GM19240 (cell line): ENCODE data around the gene HFE.
"Not testable (repeated sequence)": the region's sequence is repeated elsewhere in the genome, so short reads cannot be mapped to it uniquely, and the experiment has no call there.

Experiments
- DNase-seq: peaks from one replicate; pipeline ENCODE4 v3.0.0; 2011; ENCODE audit warnings: low spot score; ENCODE audit not compliant: insufficient read length

The HFE gene

GRCh38 chr6:26109772-26110171 is 22.5 kb downstream of the HFE start:
- DNase-seq, result no peak

DNA sequence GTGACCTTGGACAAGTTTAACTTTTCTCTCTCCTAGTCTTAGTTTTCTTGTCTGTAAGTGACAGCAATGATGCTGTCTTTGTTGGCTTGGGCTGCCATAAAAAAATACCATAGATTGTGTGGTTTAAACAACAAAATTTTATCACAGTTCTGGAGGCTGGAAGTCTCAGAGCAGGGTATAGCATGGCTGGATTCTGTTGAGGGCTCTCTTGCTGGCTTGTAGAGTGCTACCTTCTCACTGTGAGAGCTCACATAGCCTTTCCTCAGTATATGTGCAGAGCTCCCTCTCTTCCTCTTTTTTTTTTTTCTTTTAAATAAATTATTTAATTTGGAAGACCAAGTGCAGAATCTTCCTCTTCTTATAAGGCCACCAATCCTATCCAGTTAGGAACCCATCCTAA is 26.3 kb downstream of the HFE start:
- DNase-seq, result no peak

DNA sequence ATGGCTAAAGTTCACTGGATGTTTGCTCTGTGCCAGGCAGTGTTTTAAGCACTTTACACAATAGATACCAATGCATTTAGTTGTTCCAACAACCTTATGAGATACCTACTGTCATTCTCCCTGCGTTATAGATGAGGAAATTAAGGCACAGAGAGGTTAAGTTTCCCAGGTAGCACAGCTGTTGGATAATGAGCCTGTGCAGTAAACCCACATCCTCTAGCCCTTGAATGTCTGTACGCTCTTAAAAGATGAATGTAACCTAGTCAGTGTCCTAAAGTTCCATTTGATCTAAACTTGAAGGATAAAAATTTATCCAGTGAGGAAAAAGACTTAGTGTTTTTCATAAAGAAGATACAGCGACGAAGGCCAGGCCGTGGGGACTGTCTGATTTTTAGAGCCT is 28.0 kb downstream of the HFE start:
- no peak for DNase-seq

GRCh38 chr6:26116267-26116666 is 29.0 kb downstream of the HFE start:
- no peak for DNase-seq

- no peak for DNase-seq
Measured at GRCh38 chr6:26118999-26119398, 31.8 kb downstream of the HFE start.

- DNase-seq, result not testable (repeated sequence)
Measured at GRCh38 chr6:26120115-26120514, 32.9 kb downstream of the HFE start.

- no peak for DNase-seq
Measured at GRCh38 chr6:26120807-26121140, 33.5 kb downstream of the HFE start.

DNA sequence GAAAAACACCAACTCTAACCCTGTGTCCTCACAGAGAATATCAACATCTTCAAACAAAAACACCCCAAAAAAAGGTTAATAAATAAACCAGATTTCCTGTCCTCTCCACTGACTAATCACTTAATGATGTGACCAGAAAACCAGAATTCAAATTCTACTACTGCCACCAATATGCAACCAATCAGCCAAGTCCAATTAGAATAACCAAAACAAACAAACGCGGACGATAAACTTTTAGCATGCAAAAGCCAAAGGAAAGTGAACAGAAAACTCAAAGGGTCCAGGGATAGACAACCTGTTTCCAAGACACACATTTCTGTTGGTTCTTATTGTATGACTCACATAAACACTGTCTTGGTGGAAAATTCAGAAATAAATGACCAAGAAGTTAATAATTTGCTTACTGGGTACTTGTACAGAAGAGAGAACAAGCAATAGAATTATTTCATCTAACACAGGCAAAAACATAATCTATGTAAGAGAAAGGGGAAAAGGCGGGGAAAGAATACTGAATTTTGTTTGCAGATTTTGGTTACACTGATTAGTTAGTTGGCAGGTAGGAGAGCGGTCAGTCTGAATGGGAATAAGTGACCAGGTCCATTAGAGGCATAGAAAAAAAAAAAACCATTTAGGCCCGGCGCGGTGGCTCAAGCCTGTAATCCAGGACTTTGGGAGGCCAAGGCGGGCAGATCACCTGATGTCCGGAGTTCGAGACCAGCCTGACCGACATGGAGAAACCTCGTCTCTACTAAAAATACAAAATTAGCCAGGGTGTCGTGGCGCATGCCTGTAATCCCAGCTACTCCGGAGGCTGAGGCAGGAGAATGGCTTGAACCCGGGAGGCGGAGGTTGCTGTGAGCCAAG is 34.1 kb downstream of the HFE start:
- DNase-seq, result no peak

DNA sequence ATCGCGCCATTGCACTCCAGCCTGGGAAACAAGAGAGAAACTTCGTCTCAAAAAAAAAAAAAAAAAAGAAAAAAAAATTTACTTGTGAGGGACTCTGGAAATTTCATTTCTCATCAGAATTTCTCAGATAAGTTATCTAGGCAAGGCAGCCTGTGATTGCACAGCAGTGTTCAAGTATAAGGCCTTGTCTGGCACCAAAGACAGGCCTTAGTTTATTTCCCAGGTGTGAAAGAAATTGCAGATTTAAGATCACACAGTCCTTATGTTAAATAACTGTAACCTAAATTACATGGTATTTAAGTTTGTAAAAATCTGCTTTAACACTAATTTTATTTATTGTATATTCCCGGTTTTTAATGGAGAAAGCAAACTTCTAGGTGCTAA is 34.8 kb downstream of the HFE start:
- no peak for DNase-seq

GRCh38 chr6:26122402-26122792 is 35.2 kb downstream of the HFE start:
- DNase-seq, result no peak

- DNase-seq, result peak; percentile 22
Measured at GRCh38 chr6:26122793-26123674, 35.8 kb downstream of the HFE start.

DNA sequence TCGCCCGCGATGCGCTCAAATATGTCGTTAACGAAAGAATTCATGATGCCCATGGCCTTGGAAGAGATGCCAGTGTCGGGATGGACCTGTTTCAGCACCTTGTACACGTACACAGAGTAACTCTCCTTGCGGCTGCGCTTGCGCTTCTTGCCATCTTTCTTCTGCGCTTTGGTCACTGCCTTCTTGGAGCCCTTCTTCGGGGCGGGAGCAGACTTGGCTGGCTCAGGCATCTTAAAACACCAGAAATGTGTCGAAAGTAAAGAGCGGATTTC is 36.4 kb downstream of the HFE start:
- no peak for DNase-seq

DNA sequence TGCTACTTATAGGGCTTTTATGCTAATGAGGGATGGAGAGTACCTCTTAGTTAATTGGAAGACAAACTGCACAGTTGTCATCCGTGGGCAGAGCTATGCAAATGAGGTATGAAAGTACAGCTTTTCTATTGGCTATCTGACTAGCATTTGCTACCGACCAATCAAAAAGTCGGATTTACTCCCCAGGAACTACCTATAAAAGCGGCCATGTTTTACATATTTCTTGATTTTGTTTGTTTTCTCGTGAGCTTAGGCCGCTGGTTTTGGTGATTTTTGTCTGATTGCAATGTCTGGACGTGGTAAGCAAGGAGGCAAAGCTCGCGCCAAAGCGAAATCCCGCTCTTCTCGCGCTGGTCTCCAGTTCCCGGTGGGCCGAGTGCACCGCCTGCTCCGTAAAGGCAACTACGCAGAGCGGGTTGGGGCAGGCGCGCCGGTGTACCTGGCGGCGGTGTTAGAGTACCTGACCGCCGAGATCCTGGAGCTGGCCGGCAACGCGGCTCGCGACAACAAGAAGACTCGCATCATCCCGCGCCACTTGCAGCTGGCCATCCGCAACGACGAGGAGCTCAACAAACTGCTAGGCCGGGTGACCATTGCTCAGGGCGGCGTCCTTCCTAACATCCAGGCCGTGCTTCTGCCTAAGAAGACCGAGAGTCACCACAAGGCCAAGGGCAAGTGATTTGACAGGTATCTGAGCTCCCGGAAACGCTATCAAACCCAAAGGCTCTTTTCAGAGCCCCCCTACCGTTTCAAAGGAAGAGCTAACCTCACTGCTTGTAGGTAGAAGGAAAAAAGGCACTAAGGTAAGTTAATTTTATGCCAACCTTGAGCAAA is 36.9 kb downstream of the HFE start:
- peak; percentile 39 for DNase-seq

GRCh38 chr6:26124781-26125685 is 37.8 kb downstream of the HFE start:
- DNase-seq, result no peak

GRCh38 chr6:26126394-26127235 is 39.4 kb downstream of the HFE start:
- DNase-seq, result no peak

- no peak for DNase-seq
Measured at GRCh38 chr6:26128013-26128771, 41.0 kb downstream of the HFE start.

- no peak for DNase-seq
Measured at GRCh38 chr6:26129656-26130055, 42.4 kb downstream of the HFE start.

DNA sequence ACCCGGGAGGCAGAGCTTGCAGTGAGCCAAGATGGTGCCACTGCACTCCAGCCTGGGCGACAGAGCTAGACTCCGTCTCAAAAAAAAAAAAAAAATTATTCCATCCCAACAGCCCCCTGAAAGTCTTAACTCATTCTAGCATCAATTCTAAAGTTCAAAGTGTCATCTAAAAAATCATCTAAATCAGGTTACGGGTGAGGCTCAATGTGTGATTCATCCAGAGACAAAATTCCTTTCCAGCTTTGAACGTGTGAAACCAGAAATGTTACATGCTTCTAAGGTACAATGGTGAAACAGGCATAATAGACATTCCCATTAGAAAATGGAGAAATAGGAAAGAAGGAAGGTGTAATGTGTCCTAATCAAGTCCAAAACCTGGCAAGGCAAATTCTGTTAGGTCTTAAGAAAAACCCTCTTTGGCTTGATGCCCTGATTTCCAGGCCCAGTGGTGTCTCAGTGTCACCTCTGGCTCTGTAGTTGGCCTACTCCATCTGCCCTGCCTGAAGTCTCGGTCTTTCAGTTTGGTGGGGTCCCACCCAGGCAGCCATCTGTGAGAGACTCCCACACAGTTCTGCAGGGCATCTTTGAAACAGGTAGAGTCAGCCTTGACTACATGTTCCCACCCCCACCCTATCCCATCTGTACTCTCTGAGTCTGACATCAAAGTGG is 43.5 kb downstream of the HFE start:
- DNase-seq, result no peak

- no peak for DNase-seq
Measured at GRCh38 chr6:26131618-26132017, 44.4 kb downstream of the HFE start.
